Gastrocnemius medialis (tissue), 4 donors: ENCODE results near the gene DDX11. TPM values are rescaled to one million over a fixed set of nuclear protein-coding genes. Genes with fewer than 3 reads are reported as not detected.
"Not testable (repeated sequence)": the region's sequence is repeated elsewhere in the genome, so short reads cannot be mapped to it uniquely, and the experiment has no call there.

ENCODE experiments used
- ATAC-seq, 2 donors: fragments of 150-250 bp; one replicate each; pipeline ENCODE4 v1.9.1; 2016
- DNase-seq, 2 donors: peaks; one replicate each; pipeline ENCODE4 v3.0.0-alpha.2; 2019
- H3K27ac ChIP-seq, 4 donors: fragments of 200-600 bp; sonication (generic); 1 replicate in 1 of 4; 2 replicates in 3 of 4; pipeline ENCODE4 v1.5.1; 2016 to 2018; ENCODE audit warnings: mild to moderate bottlenecking in 2 of 4, moderate library complexity in 1 of 4
- H3K27me3 ChIP-seq, 3 donors: fragments of 200-600 bp; sonication (generic) in 2 of 3; 1 replicate in 1 of 3; 2 replicates in 2 of 3; pipeline versions ENCODE4 v1.5.1 to v1.6.0; 2016 to 2019; ENCODE audit warnings: mild to moderate bottlenecking in 1 of 3, moderate library complexity in 1 of 3
- H3K36me3 ChIP-seq, 2 donors: fragments of 200-600 bp; sonication (generic) in 1 of 2; one replicate each; pipeline ENCODE4 v1.5.1; 2017 to 2018
- H3K4me1 ChIP-seq, 2 donors: fragments of 200-600 bp; sonication (generic) in 1 of 2; one replicate each; pipeline ENCODE4 v1.5.1; 2016 to 2017; ENCODE audit warnings: mild to moderate bottlenecking in 2 of 2
- H3K4me3 ChIP-seq, 4 donors: fragments of 200-600 bp; sonication (generic) in 3 of 4; 1 replicate in 1 of 4; 2 replicates in 3 of 4; pipeline ENCODE4 v1.5.1; 2016 to 2019; ENCODE audit warnings: mild to moderate bottlenecking in 2 of 4
- H3K9me3 ChIP-seq, 3 donors: fragments of 200-600 bp; sonication (generic) in 2 of 3; 1 replicate in 1 of 3; 2 replicates in 2 of 3; pipeline ENCODE4 v1.5.1; 2016 to 2019
- POLR2A ChIP-seq, 2 donors: fragments of 450-650 bp; IDR thresholded peaks; one replicate each; pipeline ENCODE4 v1.6.1; 2017; ENCODE audit warnings: antibody characterized with exemption in 2 of 2, mild to moderate bottlenecking in 2 of 2, moderate library complexity in 2 of 2
- in situ Hi-C, 4 donors: fragments of 200-750 bp; cut with MboI; loops; one replicate each; pipeline versions ENCODE4 v1.15.0 to v1.8.0; 2017; ENCODE audit warnings: low sequenced_read_pairs in 4 of 4
- intact Hi-C: fragments of 100-400 bp; cut with DNase I; formaldehyde crosslinking; loops from one replicate; pipeline ENCODE4 v1.15.1; 2023; ENCODE audit warnings: low total_unique reads
- total RNA-seq, 4 donors: library from RNA; depleted of rRNA; stranded (reverse); fragments of >200 nt; gene quantifications; one replicate each; pipeline versions ENCODE4 v1.1.0 to v1.2.3, GENCODE V29; 2016
- TF ChIP-seq, protein P1 (sequence below), 5 experiments: fragments of 450-650 bp in 3 of 5; fragments of 200-600 bp in 2 of 5; sonication (generic) in 2 of 5; IDR thresholded peaks in 4 of 5; conservative IDR thresholded peaks in 1 of 5; 1 replicate in 4 of 5; 2 replicates in 1 of 5; pipeline ENCODE4 v1.5.1; 2016 to 2019; ENCODE audit warnings: antibody characterized with exemption in 5 of 5, mild to moderate bottlenecking in 3 of 5, moderate library complexity in 3 of 5

The DDX11 gene
- 10 to 100 TPM in 2 of 4 donors, 1 to 10 TPM in 2; 5.1 to 29.8 (median 13.3) TPM for total RNA-seq

- Histone ChIP-seq H3K27ac (peak within 1 kb of the TSS; percentile 75 to 97 (median 92)), H3K4me3 (peak within 1 kb of the TSS; percentile 72 to 93 (median 76))
- DNase-seq (peak; percentile 84 to 92), ATAC-seq (peak; percentile 85 to 88)
- H3K4me1 ChIP-seq, in situ Hi-C loops, H3K36me3 ChIP-seq, H3K27me3 ChIP-seq, H3K9me3 ChIP-seq: not testable (repeated sequence)
- intact Hi-C loops = loop anchor here (10.0 kb wide), 1 partner anchor 379 kb away; the partner anchor contains the start of gene IPO8
- TF ChIP-seq POLR2A (IDR thresholded peaks at IDR 0.05) = peak in 1 of 2 donors; percentile 27
Observed at GRCh38 chr12:31073527-31074332, at the start of gene DDX11. Gene DDX11, plus strand, starts transcription at chr12:31073860. Its CDS starts 4,534 bp downstream, at chr12:31078394.

DNA sequence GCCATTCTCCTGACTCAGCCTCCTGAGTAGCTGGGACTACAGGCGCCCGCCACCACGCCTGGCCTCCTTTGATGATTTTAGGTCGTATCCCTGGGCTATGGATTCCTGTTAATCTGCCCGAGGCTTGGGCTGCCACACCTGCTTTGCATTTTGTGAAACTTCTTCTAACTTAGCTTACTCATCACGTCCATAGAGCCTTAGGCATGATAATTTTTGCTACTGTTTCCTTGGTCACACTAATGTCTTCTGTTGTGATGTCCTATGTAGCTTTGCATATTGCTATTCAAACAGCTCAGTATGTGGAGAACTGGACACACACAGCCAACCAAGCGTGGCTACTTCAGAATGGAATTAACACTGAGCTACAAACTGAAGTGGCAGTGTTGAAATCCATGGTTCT, 47.5 kb upstream of the DDX11 start:
- ATAC-seq (no peak), DNase-seq (no peak)
- H3K4me1 ChIP-seq = peaks cover 6 to 10% of the 10 kb centered on the region in 2 donors
- intact Hi-C loops (no loop called here), in situ Hi-C loops (no loop called here)
- no peaks in the 10 kb centered on the region for H3K36me3 ChIP-seq
- TF ChIP-seq POLR2A (IDR thresholded peaks at IDR 0.05) = no peak
- TF ChIP-seq, protein P1, sequence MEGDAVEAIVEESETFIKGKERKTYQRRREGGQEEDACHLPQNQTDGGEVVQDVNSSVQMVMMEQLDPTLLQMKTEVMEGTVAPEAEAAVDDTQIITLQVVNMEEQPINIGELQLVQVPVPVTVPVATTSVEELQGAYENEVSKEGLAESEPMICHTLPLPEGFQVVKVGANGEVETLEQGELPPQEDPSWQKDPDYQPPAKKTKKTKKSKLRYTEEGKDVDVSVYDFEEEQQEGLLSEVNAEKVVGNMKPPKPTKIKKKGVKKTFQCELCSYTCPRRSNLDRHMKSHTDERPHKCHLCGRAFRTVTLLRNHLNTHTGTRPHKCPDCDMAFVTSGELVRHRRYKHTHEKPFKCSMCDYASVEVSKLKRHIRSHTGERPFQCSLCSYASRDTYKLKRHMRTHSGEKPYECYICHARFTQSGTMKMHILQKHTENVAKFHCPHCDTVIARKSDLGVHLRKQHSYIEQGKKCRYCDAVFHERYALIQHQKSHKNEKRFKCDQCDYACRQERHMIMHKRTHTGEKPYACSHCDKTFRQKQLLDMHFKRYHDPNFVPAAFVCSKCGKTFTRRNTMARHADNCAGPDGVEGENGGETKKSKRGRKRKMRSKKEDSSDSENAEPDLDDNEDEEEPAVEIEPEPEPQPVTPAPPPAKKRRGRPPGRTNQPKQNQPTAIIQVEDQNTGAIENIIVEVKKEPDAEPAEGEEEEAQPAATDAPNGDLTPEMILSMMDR (IDR thresholded peaks at IDR 0.05 in 4 of 5, conservative IDR thresholded peaks at IDR 0.05 in 1 of 5) = no peak
- no peaks in the 10 kb centered on the region for H3K9me3 ChIP-seq
- no peaks in the 10 kb centered on the region for H3K27me3 ChIP-seq
- no peak overlapping the region for H3K4me3 ChIP-seq
- H3K27ac ChIP-seq = no peak overlapping the region

- H3K27ac ChIP-seq, H3K4me1 ChIP-seq, H3K27me3 ChIP-seq, H3K4me3 ChIP-seq, ATAC-seq, H3K9me3 ChIP-seq, in situ Hi-C loops, H3K36me3 ChIP-seq, intact Hi-C loops, DNase-seq: not testable (repeated sequence)
Observed at GRCh38 chr12:31027006-31027405, 46.7 kb upstream of the DDX11 start.

- no peak for TF ChIP-seq POLR2A (IDR thresholded peaks at IDR 0.05)
- TF ChIP-seq, protein P1 (IDR thresholded peaks at IDR 0.05 in 4 of 5, conservative IDR thresholded peaks at IDR 0.05 in 1 of 5) = no peak
- no peaks in the 10 kb centered on the region for H3K9me3 ChIP-seq
- peaks cover 6 to 16% of the 10 kb centered on the region in 2 donors for H3K4me1 ChIP-seq
- in situ Hi-C loops = no loop called here
- intact Hi-C loops = no loop called here
- H3K36me3 ChIP-seq = no peaks in the 10 kb centered on the region
- H3K27ac ChIP-seq = no peak overlapping the region
- DNase-seq (no peak), ATAC-seq (no peak)
- no peak overlapping the region for H3K4me3 ChIP-seq
- no peaks in the 10 kb centered on the region for H3K27me3 ChIP-seq
Observed at GRCh38 chr12:31029468-31029867, 44.2 kb upstream of the DDX11 start.

GRCh38 chr12:31029916-31030562, 43.6 kb upstream of the DDX11 start:
- no peaks in the 10 kb centered on the region for H3K36me3 ChIP-seq
- ATAC-seq = peak; percentile 73 to 79
- H3K4me3 ChIP-seq = no peak overlapping the region
- H3K9me3 ChIP-seq = no peaks in the 10 kb centered on the region
- H3K4me1 ChIP-seq = peaks cover 6 to 16% of the 10 kb centered on the region in 2 donors
- no peak for TF ChIP-seq POLR2A (IDR thresholded peaks at IDR 0.05)
- TF ChIP-seq, protein P1 (IDR thresholded peaks at IDR 0.05 in 4 of 5, conservative IDR thresholded peaks at IDR 0.05 in 1 of 5) = no peak
- in situ Hi-C loops = no loop called here
- H3K27ac ChIP-seq = no peak overlapping the region
- no peaks in the 10 kb centered on the region for H3K27me3 ChIP-seq
- intact Hi-C loops = no loop called here
- DNase-seq = no peak
